Ishikawa (cell line): ENCODE data around the gene MYO9A.

Experiments used
- CREB1 ChIP-seq: IDR thresholded peaks from 2 replicates; pipeline ENCODE4 v1.6.1; 2012; ENCODE audit warnings: low read depth
- EGR1 ChIP-seq: IDR thresholded peaks from 2 replicates; pipeline ENCODE4 v1.6.1; 2012
- EP300 ChIP-seq: IDR thresholded peaks from 2 replicates; pipeline ENCODE4 v1.6.1; 2012; ENCODE audit warnings: borderline replicate concordance
- MAX ChIP-seq: IDR thresholded peaks from 2 replicates; pipeline ENCODE4 v1.6.1; 2012
- RAD21 ChIP-seq: IDR thresholded peaks from 2 replicates; pipeline ENCODE4 v1.6.1; 2012; ENCODE audit warnings: low read depth
- REST ChIP-seq: IDR thresholded peaks from 2 replicates; pipeline ENCODE4 v1.6.1; 2012; ENCODE audit warnings: low read depth, mild to moderate bottlenecking
- TAF1 ChIP-seq: IDR thresholded peaks from 2 replicates; pipeline ENCODE4 v1.6.1; 2012; ENCODE audit warnings: low read depth, mild to moderate bottlenecking
- USF1 ChIP-seq: IDR thresholded peaks from 2 replicates; pipeline ENCODE4 v1.6.1; 2012
- YY1 ChIP-seq: IDR thresholded peaks from 2 replicates; pipeline ENCODE4 v1.6.1; 2012; ENCODE audit warnings: low read depth

- no peak for TF ChIP-seq CREB1
- TF ChIP-seq TAF1, result no peak
- TF ChIP-seq YY1, result no peak
- TF ChIP-seq USF1, result no peak
- TF ChIP-seq REST, result no peak
- no peak for TF ChIP-seq MAX
- TF ChIP-seq EGR1, result no peak
- no peak for TF ChIP-seq RAD21
- no peak for TF ChIP-seq EP300
Observed at GRCh38 chr15:71853543-71853942, 264.4 kb downstream of the MYO9A start.
